HG03378 (cell line): ENCODE results near the gene ASF1B.
A peak's percentile ranks its signal among the peaks of the same experiment; 100 is the strongest.
"Not testable (repeated sequence)": the region's sequence is repeated elsewhere in the genome, so short reads cannot be mapped to it uniquely, and the experiment has no call there.

Experiments used
- ATAC-seq: cut with Tn5 transposase; IDR thresholded peaks from one replicate; pipeline ENCODE4 v1.9.1; 2021; ENCODE audit warnings: mild to moderate bottlenecking, moderate library complexity; ENCODE audit not compliant: unreplicated experiment

Gene ASF1B

DNA sequence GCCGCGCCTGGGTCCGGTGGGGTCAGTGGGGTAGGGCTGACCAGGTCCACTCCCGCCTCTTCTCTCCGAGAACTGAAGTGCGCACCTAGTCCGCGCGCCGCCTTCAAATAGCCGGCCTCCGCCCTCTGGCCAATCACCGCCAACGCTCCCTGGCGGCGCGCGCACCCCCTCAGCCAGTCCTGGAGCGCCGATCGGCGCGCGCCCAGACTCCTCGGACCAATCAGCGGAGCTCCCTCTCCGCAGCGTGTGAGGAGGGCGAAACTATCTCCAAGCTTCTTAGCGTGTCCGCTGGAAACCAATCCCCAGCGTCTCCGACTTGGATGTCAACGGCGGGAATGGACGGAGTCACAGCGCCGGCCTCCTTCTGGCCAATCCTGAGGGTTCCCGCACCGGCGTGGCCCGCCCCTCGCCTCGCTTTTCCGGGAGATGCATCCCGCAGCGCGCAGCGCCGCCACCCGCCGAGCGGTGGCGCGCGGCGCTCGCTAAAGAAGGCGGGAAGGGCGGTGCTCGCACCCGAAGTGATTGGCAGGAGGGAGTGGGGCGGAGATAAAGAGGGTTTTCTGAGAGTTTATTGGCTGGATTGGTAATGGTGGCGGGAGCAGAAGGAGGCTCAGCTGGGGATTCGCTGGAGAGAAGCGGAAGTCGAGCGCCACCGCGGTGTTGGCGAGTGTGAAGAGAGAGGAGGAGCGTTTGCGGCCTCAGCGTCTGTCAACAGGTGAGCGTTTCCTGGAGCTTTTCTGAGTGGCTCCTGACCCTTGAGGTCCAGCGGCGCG is at the start of gene ASF1B:
ASF1B (minus strand) TSS at position 81 of the 773 bp plus-strand sequence. CDS start 133 bp downstream, outside the sequence.
- peak; percentile 81 for ATAC-seq

- not testable (repeated sequence) for ATAC-seq
Observed at GRCh38 chr19:14185691-14186090, 49.3 kb upstream of the ASF1B start.

GRCh38 chr19:14185158-14185557 is 48.8 kb upstream of the ASF1B start:
- ATAC-seq = no peak

- ATAC-seq = no peak
Observed at GRCh38 chr19:14183741-14184350, 47.5 kb upstream of the ASF1B start.

DNA sequence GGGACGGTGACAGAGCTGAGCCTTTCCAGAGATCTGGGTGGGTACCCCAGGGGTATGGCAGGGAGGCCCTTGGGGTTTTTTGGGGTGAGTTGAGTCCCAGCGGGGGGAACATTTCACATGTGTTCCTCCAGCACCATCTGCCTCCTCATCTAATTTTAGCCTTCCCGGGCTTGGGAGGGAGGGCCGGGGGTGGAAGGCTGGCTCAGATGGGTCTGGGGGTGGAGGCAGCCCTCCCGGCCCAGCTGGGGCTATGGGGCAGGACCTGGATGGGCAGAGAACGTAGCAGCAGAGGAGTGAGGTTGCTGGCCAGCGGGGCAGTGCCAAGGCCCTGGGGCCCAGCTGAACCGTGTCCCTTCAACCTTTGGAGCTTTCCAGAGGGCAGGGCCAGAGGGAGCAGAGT is 46.1 kb upstream of the ASF1B start:
- no peak for ATAC-seq

GRCh38 chr19:14181906-14182305 is 45.5 kb upstream of the ASF1B start:
- ATAC-seq = no peak

- ATAC-seq = not testable (repeated sequence)
Observed at GRCh38 chr19:14181199-14181598, 44.8 kb upstream of the ASF1B start.

DNA sequence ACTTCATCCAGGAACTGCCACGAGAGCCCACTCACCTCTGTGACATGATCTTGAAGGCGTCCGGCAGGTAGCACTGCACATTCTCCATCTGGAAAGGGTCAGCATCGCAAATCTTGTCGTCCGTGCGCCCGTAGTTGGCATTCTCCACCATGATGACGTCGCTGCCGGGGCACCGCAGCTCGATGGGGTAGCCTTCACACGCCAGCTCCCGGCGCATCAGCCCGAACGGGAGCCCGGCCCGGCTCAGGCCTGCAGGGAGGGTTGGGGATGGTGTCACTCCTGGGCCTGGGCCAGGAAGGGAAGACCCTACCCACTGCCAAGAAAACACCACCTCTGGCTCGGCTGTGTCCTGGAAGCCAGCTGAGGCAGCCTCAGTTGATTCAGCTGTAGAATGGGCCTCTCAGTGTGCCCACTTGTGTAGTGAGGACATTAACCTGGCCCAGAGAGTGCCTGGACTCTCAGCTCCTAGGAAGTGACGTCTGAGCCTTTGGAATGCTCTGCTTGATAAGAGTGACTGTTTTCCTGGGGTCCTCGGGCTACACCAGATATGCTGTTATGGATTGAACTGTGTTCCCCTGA is 41.2 kb upstream of the ASF1B start:
- ATAC-seq = no peak

DNA sequence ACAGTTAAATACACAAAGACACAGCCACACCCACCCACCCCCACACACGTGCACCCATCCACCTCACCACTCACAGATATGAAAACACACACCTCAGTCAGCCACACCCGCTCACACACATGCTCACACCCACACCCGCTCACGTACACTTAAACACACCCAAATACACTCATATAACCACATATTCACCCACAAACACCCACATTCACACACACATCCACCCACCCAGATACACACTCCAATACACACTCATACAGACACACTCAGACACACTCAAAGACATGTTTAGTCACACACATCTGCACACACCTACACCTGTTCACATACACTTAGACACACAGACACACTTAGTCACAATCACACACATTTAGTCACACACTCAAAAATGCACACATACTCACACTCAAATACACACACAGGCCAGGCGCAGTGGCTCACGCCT is 39.0 kb upstream of the ASF1B start:
- ATAC-seq = no peak

- ATAC-seq = no peak
Observed at GRCh38 chr19:14174883-14175282, 38.5 kb upstream of the ASF1B start.

GRCh38 chr19:14168993-14169392 is 32.6 kb upstream of the ASF1B start:
- ATAC-seq = no peak

- ATAC-seq = no peak
Observed at GRCh38 chr19:14168259-14168972, 32.0 kb upstream of the ASF1B start.

- ATAC-seq = no peak
Observed at GRCh38 chr19:14167576-14168138, 31.3 kb upstream of the ASF1B start.

DNA sequence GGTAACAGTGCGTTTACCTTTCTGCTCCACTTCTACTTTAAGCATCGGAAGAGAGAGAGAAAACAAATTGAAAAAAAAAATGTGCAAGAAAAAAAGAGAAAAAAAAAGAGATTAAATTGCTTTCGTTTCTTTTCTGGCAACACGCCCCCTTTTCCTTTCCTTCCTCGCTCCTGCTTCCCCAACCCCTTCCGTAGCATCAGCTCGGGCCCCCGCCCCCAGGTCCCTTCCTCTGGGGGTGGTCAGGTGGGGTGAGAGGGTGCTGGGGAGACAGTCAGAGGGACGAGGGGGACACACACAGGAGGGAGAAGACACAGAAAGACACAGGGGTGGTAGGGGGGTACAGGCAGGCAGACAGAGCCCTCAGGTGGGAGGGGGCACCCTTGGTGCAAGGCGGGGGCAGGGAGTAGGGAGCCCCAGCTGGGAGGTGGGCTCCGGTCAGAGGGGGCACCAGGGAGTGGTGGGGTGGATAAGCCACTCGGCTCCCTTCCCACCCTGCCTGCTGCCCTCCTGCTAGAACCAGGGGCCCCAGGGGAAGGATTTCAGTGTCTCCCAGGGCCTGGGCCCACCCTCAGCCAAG is 30.7 kb upstream of the ASF1B start:
- ATAC-seq = no peak

DNA sequence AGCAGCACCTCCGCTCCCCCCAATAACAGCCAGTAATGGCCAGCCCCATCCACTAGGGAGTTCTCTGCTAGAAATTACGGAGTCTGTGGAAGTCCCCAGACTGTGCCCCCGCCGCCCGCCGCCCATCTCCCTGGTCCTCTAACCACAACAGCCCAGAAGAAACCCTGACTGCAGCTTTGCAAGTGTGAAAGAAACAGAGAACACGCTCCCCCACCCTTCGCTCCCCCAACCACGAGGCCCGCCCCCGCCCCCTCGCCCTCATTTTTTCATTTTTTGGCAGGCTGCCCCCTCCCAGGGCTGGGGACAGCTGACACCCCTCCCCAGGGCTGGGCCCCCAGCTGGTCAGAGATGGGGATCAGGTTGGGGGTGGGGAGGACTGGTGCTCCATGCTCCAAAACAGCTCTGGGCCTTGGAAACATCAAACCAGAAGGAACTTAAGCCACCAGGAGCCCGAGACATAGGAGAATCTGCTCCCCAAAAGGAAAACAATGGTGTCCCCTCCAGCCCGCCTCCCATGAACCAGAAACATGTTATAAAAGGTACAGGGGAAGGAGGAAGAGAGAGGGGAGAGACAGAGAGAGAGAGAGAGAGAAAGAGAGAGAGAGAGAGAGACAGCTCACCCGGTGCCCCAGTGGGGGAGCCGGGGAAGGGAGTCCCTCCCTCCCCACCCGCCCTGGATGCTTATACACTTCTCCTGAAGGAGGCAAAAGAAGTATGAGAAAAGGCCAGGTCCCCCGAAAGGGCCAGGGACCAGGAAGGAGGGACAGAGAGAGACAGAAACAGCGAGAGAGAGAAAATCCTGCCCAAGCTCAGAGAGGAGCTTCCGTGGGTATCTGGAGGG is 29.8 kb upstream of the ASF1B start:
- no peak for ATAC-seq

- ATAC-seq = no peak
Observed at GRCh38 chr19:14164724-14165493, 28.5 kb upstream of the ASF1B start.

DNA sequence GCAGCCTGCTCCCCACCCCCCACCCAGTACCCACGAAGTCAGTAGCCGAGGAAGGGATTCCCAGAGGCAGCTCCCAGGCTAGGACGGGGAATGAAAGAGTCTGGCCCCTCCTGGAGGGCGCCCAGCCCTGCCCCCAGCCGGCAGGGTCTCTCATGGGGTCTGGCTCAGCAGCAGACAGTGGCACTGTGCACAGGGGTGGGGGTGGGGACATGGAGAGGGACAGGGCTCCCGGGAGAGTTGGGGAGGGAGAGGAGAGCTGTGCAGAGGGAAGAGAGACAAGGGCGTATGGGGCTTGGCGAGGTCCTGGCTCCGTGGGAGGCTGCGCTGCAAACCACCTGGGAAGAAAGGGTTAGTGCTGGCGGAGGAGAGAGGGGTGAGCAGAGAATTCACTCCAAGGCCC is 27.7 kb upstream of the ASF1B start:
- ATAC-seq = no peak

DNA sequence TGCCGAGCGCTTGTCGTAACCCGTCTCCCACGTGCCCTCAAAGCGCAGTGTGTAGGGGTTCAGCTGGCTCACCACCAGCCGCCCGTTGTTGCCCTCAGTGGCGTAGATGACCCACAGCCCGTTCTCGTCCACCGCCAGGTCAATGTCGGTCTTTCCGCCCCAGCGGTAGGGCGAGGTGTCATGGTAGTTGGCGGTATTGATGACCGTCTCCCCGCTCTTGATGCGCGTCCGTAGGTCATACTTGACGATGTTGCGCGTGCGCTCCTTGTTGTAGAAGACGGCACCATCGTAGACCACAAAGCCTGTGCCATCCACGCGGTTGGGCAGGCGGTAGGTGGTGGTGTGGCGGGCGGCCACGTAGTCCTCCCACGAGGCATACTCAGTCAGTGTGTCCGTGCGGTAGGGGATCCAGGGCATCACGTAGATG is 26.5 kb upstream of the ASF1B start:
- ATAC-seq = no peak

- ATAC-seq = no peak
Observed at GRCh38 chr19:14161305-14161704, 24.9 kb upstream of the ASF1B start.
